CD4-positive, CD25-positive, alpha-beta regulatory T cell (primary cell): Measurements from ENCODE around the gene KIF3B. TPM values are rescaled to one million over a fixed set of nuclear protein-coding genes. Genes with fewer than 3 reads are reported as not detected.

Source experiments
- ATAC-seq, 2 donors: fragments of 150-1000 bp; cut with Tn5 transposase; one replicate each; pipeline ENCODE4 v1.10.0; 2021; ENCODE audit warnings: low read depth in 2 of 2, moderate number of reproducible peaks in 2 of 2, moderate library complexity in 1 of 2
- DNase-seq, 3 donors: peaks; one replicate each; pipeline versions ENCODE4 v3.0.0 to v3.0.0-alpha.2; 2012 to 2022; ENCODE audit warnings: mixed read lengths in 1 of 3
- H3K27ac ChIP-seq: one replicate; pipeline ENCODE4 v1.7.0; 2013; ENCODE audit warnings: mild to moderate bottlenecking, low read length; ENCODE audit not compliant: insufficient read depth, poor library complexity, severe bottlenecking
- H3K27me3 ChIP-seq: one replicate; pipeline ENCODE4 v1.7.0; 2013; ENCODE audit warnings: low read length; ENCODE audit not compliant: control insufficient read depth, insufficient read depth
- H3K36me3 ChIP-seq: one replicate; pipeline ENCODE4 v1.7.0; 2013; ENCODE audit warnings: mild to moderate bottlenecking, low read length, moderate library complexity; ENCODE audit not compliant: control insufficient read depth, insufficient read depth
- H3K4me1 ChIP-seq: 2 replicates; pipeline ENCODE4 v1.7.0; 2013; ENCODE audit warnings: mild to moderate bottlenecking, low read length; ENCODE audit not compliant: insufficient read depth, control insufficient read depth, poor library complexity, severe bottlenecking
- H3K4me3 ChIP-seq: one replicate; pipeline ENCODE4 v1.7.0; 2013; ENCODE audit warnings: low read depth, mild to moderate bottlenecking, low read length, moderate library complexity
- H3K9me3 ChIP-seq, 2 experiments: 1 replicate in 1 of 2; 2 replicates in 1 of 2; pipeline ENCODE4 v1.7.0; 2013; ENCODE audit warnings: low read length in 2 of 2, mild to moderate bottlenecking in 1 of 2, moderate library complexity in 1 of 2; ENCODE audit not compliant: control insufficient read depth in 2 of 2
- H3K27ac Mint-ChIP-seq, 3 donors: one replicate each; pipeline ENCODE4 v1.8.0; 2020 to 2022; ENCODE audit warnings: mild to moderate bottlenecking in 3 of 3, mixed read lengths in 3 of 3, moderate library complexity in 2 of 3
- H3K27me3 Mint-ChIP-seq: one replicate; pipeline ENCODE4 v1.8.0; 2022; ENCODE audit warnings: mild to moderate bottlenecking, mixed read lengths
- H3K36me3 Mint-ChIP-seq: one replicate; pipeline ENCODE4 v1.8.0; 2020; ENCODE audit warnings: mixed read lengths
- H3K4me1 Mint-ChIP-seq, 4 donors: one replicate each; pipeline ENCODE4 v1.8.0; 2020 to 2022; ENCODE audit warnings: mixed read lengths in 4 of 4, mild to moderate bottlenecking in 1 of 4
- H3K4me3 Mint-ChIP-seq, 4 donors: one replicate each; pipeline ENCODE4 v1.8.0; 2020 to 2022; ENCODE audit warnings: mild to moderate bottlenecking in 4 of 4, mixed read lengths in 4 of 4, moderate library complexity in 3 of 4
- H3K9me3 Mint-ChIP-seq, 7 donors: one replicate each; pipeline ENCODE4 v1.8.0; 2020 to 2022; ENCODE audit warnings: mixed read lengths in 7 of 7, mild to moderate bottlenecking in 3 of 7, moderate library complexity in 2 of 7
- polyA plus RNA-seq, 4 donors: library from polyadenylated mRNA; unstranded; fragments of 300-500 nt; fragmentation: Illumina TruSeq; gene quantifications; one replicate each; pipeline ENCODE4 v1.2.3, GENCODE V29; 2021
- total RNA-seq: library from RNA; stranded (reverse); gene quantifications from one replicate; pipeline ENCODE4 v1.2.3, GENCODE V29; 2022

The KIF3B gene
- total and polyA plus RNA-seq, 5 donors from 2014 or later, result 1.8 to 19.6 (median 2.9) TPM

- ATAC-seq, result no peak
- peaks cover 0 to 2% (median 0%) of the 10 kb centered on the region in 7 donors for H3K9me3 Mint-ChIP-seq
- DNase-seq, result peak in 2 of 3 donors; percentile 47 to 48
- H3K4me3 ChIP-seq, result peak overlapping the region; percentile 96
- H3K36me3 Mint-ChIP-seq, result peaks cover 4% of the 10 kb centered on the region
- peaks cover 86% of the 10 kb centered on the region for H3K4me1 ChIP-seq
- no peaks in the 10 kb centered on the region for H3K9me3 ChIP-seq
- H3K4me1 Mint-ChIP-seq, result peaks cover 35 to 70% (median 53%) of the 10 kb centered on the region in 4 donors
- no peaks in the 10 kb centered on the region for H3K36me3 ChIP-seq
- H3K27ac Mint-ChIP-seq, result peak overlapping the region; percentile 92 to 94 (median 93)
- H3K4me3 Mint-ChIP-seq, result peak overlapping the region; percentile 91 to 95 (median 94)
- H3K27me3 Mint-ChIP-seq, result no peaks in the 10 kb centered on the region
- H3K27me3 ChIP-seq, result no peaks in the 10 kb centered on the region
- H3K27ac ChIP-seq, result peak overlapping the region; percentile 98
Measured at GRCh38 chr20:32359633-32360332, 82.3 kb downstream of the KIF3B start.

GRCh38 chr20:32360333-32360634, 82.8 kb downstream of the KIF3B start:
- Histone ChIP-seq H3K9me3 (no peaks in the 10 kb centered on the region), H3K27ac (peak overlapping the region; percentile 98), H3K4me3 (peak overlapping the region; percentile 96), H3K27me3 (no peaks in the 10 kb centered on the region), H3K36me3 (no peaks in the 10 kb centered on the region), H3K4me1 (peaks cover 86% of the 10 kb centered on the region)
- peaks cover 4% of the 10 kb centered on the region for H3K36me3 Mint-ChIP-seq
- peak overlapping the region; percentile 92 to 94 (median 93) for H3K27ac Mint-ChIP-seq
- ATAC-seq (no peak), DNase-seq (no peak)
- H3K27me3 Mint-ChIP-seq, result no peaks in the 10 kb centered on the region
- peaks cover 0 to 2% (median 0%) of the 10 kb centered on the region in 7 donors for H3K9me3 Mint-ChIP-seq
- H3K4me3 Mint-ChIP-seq, result peak overlapping the region; percentile 91 to 95 (median 94)
- H3K4me1 Mint-ChIP-seq, result peaks cover 34 to 70% (median 56%) of the 10 kb centered on the region in 4 donors

- Mint-ChIP-seq H3K9me3 (peaks cover 0 to 2% (median 0%) of the 10 kb centered on the region in 7 donors), H3K27ac (peak overlapping the region; percentile 66 to 96 (median 93)), H3K36me3 (peaks cover 7% of the 10 kb centered on the region), H3K4me3 (peak overlapping the region; percentile 91 to 95 (median 94)), H3K4me1 (peaks cover 39 to 85% (median 72%) of the 10 kb centered on the region in 4 donors), H3K27me3 (no peaks in the 10 kb centered on the region)
- H3K36me3 ChIP-seq, result peaks cover 8% of the 10 kb centered on the region
- H3K4me3 ChIP-seq, result peak overlapping the region; percentile 72
- peak overlapping the region; percentile 98 for H3K27ac ChIP-seq
- no peak for ATAC-seq
- DNase-seq, result no peak
- H3K27me3 ChIP-seq, result no peaks in the 10 kb centered on the region
- peaks cover 89% of the 10 kb centered on the region for H3K4me1 ChIP-seq
- H3K9me3 ChIP-seq, result no peaks in the 10 kb centered on the region
Measured at GRCh38 chr20:32362901-32363364, 85.5 kb downstream of the KIF3B start.

GRCh38 chr20:32363492-32363891, 86.0 kb downstream of the KIF3B start:
- DNase-seq (no peak), ATAC-seq (no peak)
- no peaks in the 10 kb centered on the region for H3K9me3 ChIP-seq
- Mint-ChIP-seq H3K27ac (peak overlapping the region; percentile 66 to 96 (median 93)), H3K4me1 (peaks cover 45 to 89% (median 77%) of the 10 kb centered on the region in 4 donors), H3K9me3 (peaks cover 0 to 2% (median 0%) of the 10 kb centered on the region in 7 donors), H3K36me3 (peaks cover 12% of the 10 kb centered on the region), H3K27me3 (no peaks in the 10 kb centered on the region), H3K4me3 (peak overlapping the region; percentile 91 to 95 (median 94))
- peak overlapping the region; percentile 72 for H3K4me3 ChIP-seq
- H3K27ac ChIP-seq, result peak overlapping the region; percentile 98
- peaks cover 11% of the 10 kb centered on the region for H3K36me3 ChIP-seq
- peaks cover 94% of the 10 kb centered on the region for H3K4me1 ChIP-seq
- no peaks in the 10 kb centered on the region for H3K27me3 ChIP-seq

GRCh38 chr20:32364554-32365208, 87.2 kb downstream of the KIF3B start:
- Mint-ChIP-seq H3K4me3 (peak overlapping the region; percentile 38 to 76 (median 60)), H3K27ac (peak overlapping the region; percentile 2 to 83 (median 8)), H3K27me3 (no peaks in the 10 kb centered on the region), H3K4me1 (peaks cover 49 to 93% (median 80%) of the 10 kb centered on the region in 4 donors), H3K36me3 (peaks cover 15% of the 10 kb centered on the region), H3K9me3 (no peaks in the 10 kb centered on the region)
- Histone ChIP-seq H3K36me3 (peaks cover 18% of the 10 kb centered on the region), H3K9me3 (no peaks in the 10 kb centered on the region), H3K4me3 (peak overlapping the region; percentile 72), H3K4me1 (peaks cover 95% of the 10 kb centered on the region), H3K27me3 (no peaks in the 10 kb centered on the region), H3K27ac (peak overlapping the region; percentile 98)
- no peak for DNase-seq
- no peak for ATAC-seq

GRCh38 chr20:32365564-32365963, 88.1 kb downstream of the KIF3B start:
- Mint-ChIP-seq H3K9me3 (no peaks in the 10 kb centered on the region), H3K27me3 (no peaks in the 10 kb centered on the region), H3K4me1 (peaks cover 45 to 89% (median 73%) of the 10 kb centered on the region in 4 donors), H3K4me3 (peak overlapping the region; percentile 38 to 76 (median 60)), H3K36me3 (peaks cover 13% of the 10 kb centered on the region), H3K27ac (peak overlapping the region; percentile 2 to 57 (median 8))
- no peak for ATAC-seq
- peaks cover 27% of the 10 kb centered on the region for H3K36me3 ChIP-seq
- H3K4me3 ChIP-seq, result peak overlapping the region; percentile 72
- H3K27me3 ChIP-seq, result no peaks in the 10 kb centered on the region
- H3K9me3 ChIP-seq, result no peaks in the 10 kb centered on the region
- no peak for DNase-seq
- peak overlapping the region; percentile 98 for H3K27ac ChIP-seq
- H3K4me1 ChIP-seq, result peaks cover 86% of the 10 kb centered on the region

- H3K27ac ChIP-seq, result peak overlapping the region; percentile 98
- H3K9me3 ChIP-seq, result no peaks in the 10 kb centered on the region
- peak overlapping the region; percentile 38 to 72 (median 60) for H3K4me3 Mint-ChIP-seq
- H3K9me3 Mint-ChIP-seq, result no peaks in the 10 kb centered on the region
- peaks cover 45 to 82% (median 70%) of the 10 kb centered on the region in 4 donors for H3K4me1 Mint-ChIP-seq
- H3K27me3 Mint-ChIP-seq, result no peaks in the 10 kb centered on the region
- ATAC-seq (peak; percentile 30 to 48), DNase-seq (peak in 1 of 3 donors; percentile 52)
- H3K36me3 Mint-ChIP-seq, result peaks cover 13% of the 10 kb centered on the region
- peaks cover 35% of the 10 kb centered on the region for H3K36me3 ChIP-seq
- peak overlapping the region; percentile 8 to 78 (median 57) for H3K27ac Mint-ChIP-seq
- peaks cover 79% of the 10 kb centered on the region for H3K4me1 ChIP-seq
- no peaks in the 10 kb centered on the region for H3K27me3 ChIP-seq
- peak overlapping the region; percentile 72 for H3K4me3 ChIP-seq
Measured at GRCh38 chr20:32366380-32366779, 88.9 kb downstream of the KIF3B start.
